ENCODE results near the gene KLHL8. TPM values are rescaled to one million over a fixed set of nuclear protein-coding genes. Genes with fewer than 3 reads are reported as not detected.

The KLHL8 gene
- total RNA-seq, 1 experiment from 2014 or later: 15.4 TPM

DNA sequence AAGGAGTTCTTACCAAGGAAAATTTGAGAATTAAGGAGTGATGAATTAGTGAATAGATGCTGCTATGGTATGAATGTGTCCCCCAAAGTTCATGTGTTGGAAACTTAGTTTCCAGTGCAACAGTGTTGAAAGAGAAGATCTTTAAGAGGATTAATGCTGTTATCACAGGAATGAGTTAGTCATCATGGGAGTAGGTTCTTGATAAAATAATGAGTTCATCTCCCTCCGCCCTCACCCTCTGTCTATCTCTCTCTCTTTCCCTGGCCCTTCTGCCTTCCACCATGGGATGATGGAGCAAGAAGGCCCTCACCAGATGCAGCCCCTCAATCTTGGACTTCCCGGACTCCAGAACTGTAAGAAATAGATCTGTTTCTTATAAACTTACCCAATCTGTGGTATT, 38.3 kb upstream of the KLHL8 start:
- DNase-seq (ENCODE audit: low spot score): no peak
- ChIA-PET CTCF (no interaction called here), POLR2A (ENCODE audit: low non-redundant PET) (no interaction called here)
- no peaks in the 10 kb centered on the region for H3K36me3 ChIP-seq (ENCODE audit: insufficient read depth, low read length, poor library complexity, severe bottlenecking)
- H3K4me3 ChIP-seq (ENCODE audit: low read depth, low read length, poor library complexity, severe bottlenecking): no peak overlapping the region
- TF ChIP-seq, protein P1, sequence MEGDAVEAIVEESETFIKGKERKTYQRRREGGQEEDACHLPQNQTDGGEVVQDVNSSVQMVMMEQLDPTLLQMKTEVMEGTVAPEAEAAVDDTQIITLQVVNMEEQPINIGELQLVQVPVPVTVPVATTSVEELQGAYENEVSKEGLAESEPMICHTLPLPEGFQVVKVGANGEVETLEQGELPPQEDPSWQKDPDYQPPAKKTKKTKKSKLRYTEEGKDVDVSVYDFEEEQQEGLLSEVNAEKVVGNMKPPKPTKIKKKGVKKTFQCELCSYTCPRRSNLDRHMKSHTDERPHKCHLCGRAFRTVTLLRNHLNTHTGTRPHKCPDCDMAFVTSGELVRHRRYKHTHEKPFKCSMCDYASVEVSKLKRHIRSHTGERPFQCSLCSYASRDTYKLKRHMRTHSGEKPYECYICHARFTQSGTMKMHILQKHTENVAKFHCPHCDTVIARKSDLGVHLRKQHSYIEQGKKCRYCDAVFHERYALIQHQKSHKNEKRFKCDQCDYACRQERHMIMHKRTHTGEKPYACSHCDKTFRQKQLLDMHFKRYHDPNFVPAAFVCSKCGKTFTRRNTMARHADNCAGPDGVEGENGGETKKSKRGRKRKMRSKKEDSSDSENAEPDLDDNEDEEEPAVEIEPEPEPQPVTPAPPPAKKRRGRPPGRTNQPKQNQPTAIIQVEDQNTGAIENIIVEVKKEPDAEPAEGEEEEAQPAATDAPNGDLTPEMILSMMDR (conservative IDR thresholded peaks at IDR 0.05; ENCODE audit: low read depth, low read length): no peak
- TF ChIP-seq EZH2 (IDR thresholded peaks at IDR 0.05; ENCODE audit: borderline replicate concordance, low read depth, low read length, poor library complexity, severe bottlenecking): no peak
- H3K9me3 ChIP-seq (ENCODE audit: low read depth, low read length, poor library complexity, severe bottlenecking): no peaks in the 10 kb centered on the region
- no peak overlapping the region for H3K27ac ChIP-seq (ENCODE audit: low read depth, low read length, poor library complexity, severe bottlenecking)
- H3K4me1 ChIP-seq (ENCODE audit: insufficient read depth, low read length, poor library complexity, severe bottlenecking): peaks cover 6% of the 10 kb centered on the region
- no TSS peak for BruUV-seq (replicated peaks)
- intact Hi-C loops (cut with micrococcal nuclease; ENCODE audit: unreplicated experiment): no loop called here
- H3K27me3 ChIP-seq (replicated peaks; ENCODE audit: insufficient read depth, low read depth, low read length, poor library complexity): no peaks in the 10 kb centered on the region

GRCh38 chr4:87257523-87257922, 37.1 kb upstream of the KLHL8 start:
- ChIA-PET CTCF (no interaction called here), POLR2A (ENCODE audit: low non-redundant PET) (no interaction called here)
- intact Hi-C loops (cut with micrococcal nuclease; ENCODE audit: unreplicated experiment): no loop called here
- BruUV-seq (replicated peaks): no TSS peak
- peaks cover 6% of the 10 kb centered on the region for H3K4me1 ChIP-seq (ENCODE audit: insufficient read depth, low read length, poor library complexity, severe bottlenecking)
- H3K27ac ChIP-seq (ENCODE audit: low read depth, low read length, poor library complexity, severe bottlenecking): no peak overlapping the region
- H3K36me3 ChIP-seq (ENCODE audit: insufficient read depth, low read length, poor library complexity, severe bottlenecking): no peaks in the 10 kb centered on the region
- H3K4me3 ChIP-seq (ENCODE audit: low read depth, low read length, poor library complexity, severe bottlenecking): no peak overlapping the region
- DNase-seq (ENCODE audit: low spot score): no peak
- H3K27me3 ChIP-seq (replicated peaks; ENCODE audit: insufficient read depth, low read depth, low read length, poor library complexity): no peaks in the 10 kb centered on the region
- TF ChIP-seq EZH2 (IDR thresholded peaks at IDR 0.05; ENCODE audit: borderline replicate concordance, low read depth, low read length, poor library complexity, severe bottlenecking): no peak
- TF ChIP-seq, protein P1 (conservative IDR thresholded peaks at IDR 0.05; ENCODE audit: low read depth, low read length): no peak
- H3K9me3 ChIP-seq (ENCODE audit: low read depth, low read length, poor library complexity, severe bottlenecking): no peaks in the 10 kb centered on the region

- BruUV-seq (replicated peaks): no TSS peak
- Histone ChIP-seq H3K27me3 (replicated peaks; ENCODE audit: insufficient read depth, low read depth, low read length, poor library complexity) (no peaks in the 10 kb centered on the region), H3K27ac (ENCODE audit: low read depth, low read length, poor library complexity, severe bottlenecking) (no peak overlapping the region), H3K36me3 (ENCODE audit: insufficient read depth, low read length, poor library complexity, severe bottlenecking) (no peaks in the 10 kb centered on the region), H3K9me3 (ENCODE audit: low read depth, low read length, poor library complexity, severe bottlenecking) (no peaks in the 10 kb centered on the region), H3K4me1 (ENCODE audit: insufficient read depth, low read length, poor library complexity, severe bottlenecking) (peaks cover 6% of the 10 kb centered on the region), H3K4me3 (ENCODE audit: low read depth, low read length, poor library complexity, severe bottlenecking) (no peak overlapping the region)
- intact Hi-C loops (cut with micrococcal nuclease; ENCODE audit: unreplicated experiment): no loop called here
- POLR2A ChIA-PET (ENCODE audit: low non-redundant PET): no interaction called here
- CTCF ChIA-PET: no interaction called here
- DNase-seq (ENCODE audit: low spot score): no peak
- TF ChIP-seq, protein P1 (conservative IDR thresholded peaks at IDR 0.05; ENCODE audit: low read depth, low read length): no peak
- TF ChIP-seq EZH2 (IDR thresholded peaks at IDR 0.05; ENCODE audit: borderline replicate concordance, low read depth, low read length, poor library complexity, severe bottlenecking): no peak
These were observed 35.3 kb upstream of the KLHL8 start for GRCh38 chr4:87255755-87256154.
